KG1 (cell line): ENCODE data around the gene HDAC4.
"Not testable (repeated sequence)": the region's sequence is repeated elsewhere in the genome, so short reads cannot be mapped to it uniquely, and the experiment has no call there.

Source experiments
- DNase-seq: peaks from one replicate; lab custom pipeline; 2025; lab: John Stamatoyannopoulos, UW

The HDAC4 gene

GRCh38 chr2:239041062-239041461 is 359.8 kb downstream of the HDAC4 start:
- DNase-seq: no peak

GRCh38 chr2:239040152-239040761 is 360.6 kb downstream of the HDAC4 start:
- no peak for DNase-seq

- DNase-seq: no peak
Measured at GRCh38 chr2:239039479-239039861, 361.4 kb downstream of the HDAC4 start.

GRCh38 chr2:239038773-239039478 is 361.9 kb downstream of the HDAC4 start:
- no peak for DNase-seq

- not testable (repeated sequence) for DNase-seq
Measured at GRCh38 chr2:239038284-239038683, 362.5 kb downstream of the HDAC4 start.

- no peak for DNase-seq
Measured at GRCh38 chr2:239037559-239037910, 363.3 kb downstream of the HDAC4 start.

GRCh38 chr2:239036819-239037558 is 363.8 kb downstream of the HDAC4 start:
- no peak for DNase-seq

- no peak for DNase-seq
Measured at GRCh38 chr2:239035997-239036731, 364.7 kb downstream of the HDAC4 start.

- DNase-seq: no peak
Measured at GRCh38 chr2:239035361-239035814, 365.4 kb downstream of the HDAC4 start.

- no peak for DNase-seq
Measured at GRCh38 chr2:239034561-239035341, 366.1 kb downstream of the HDAC4 start.

- DNase-seq: no peak
Measured at GRCh38 chr2:239033801-239034560, 366.8 kb downstream of the HDAC4 start.

GRCh38 chr2:239029958-239030357 is 370.9 kb downstream of the HDAC4 start:
- DNase-seq: no peak

GRCh38 chr2:239028253-239028619 is 372.6 kb downstream of the HDAC4 start:
- no peak for DNase-seq

GRCh38 chr2:239027391-239028252 is 373.2 kb downstream of the HDAC4 start:
- DNase-seq: no peak

GRCh38 chr2:239026711-239027361 is 374.0 kb downstream of the HDAC4 start:
- DNase-seq: no peak

GRCh38 chr2:239025951-239026461 is 374.8 kb downstream of the HDAC4 start:
- no peak for DNase-seq

GRCh38 chr2:239025096-239025801 is 375.6 kb downstream of the HDAC4 start:
- DNase-seq: no peak

- DNase-seq: no peak
Measured at GRCh38 chr2:239024226-239024625, 376.6 kb downstream of the HDAC4 start.
